HFFc6 (cell line): ENCODE results near the gene CSNK1A1L. TPM values are rescaled to one million over a fixed set of nuclear protein-coding genes. Genes with fewer than 3 reads are reported as not detected.

Source experiments
- DNase-seq: peaks from one replicate; pipeline ENCODE4 v3.0.0-alpha.2; 2018
- H3K27ac Mint-ChIP-seq: 2 replicates; pipeline ENCODE4 v1.8.0; 2020; ENCODE audit warnings: mild to moderate bottlenecking, mixed read lengths
- H3K27me3 Mint-ChIP-seq: 2 replicates; pipeline ENCODE4 v1.8.0; 2021; ENCODE audit warnings: mild to moderate bottlenecking, moderate library complexity, mixed read lengths; ENCODE audit not compliant: insufficient read depth
- H3K36me3 Mint-ChIP-seq: 2 replicates; pipeline ENCODE4 v1.8.0; 2021; ENCODE audit warnings: low read depth, mixed read lengths
- H3K4me1 Mint-ChIP-seq: 2 replicates; pipeline ENCODE4 v1.8.0; 2020; ENCODE audit warnings: low read depth, mixed read lengths
- H3K4me3 Mint-ChIP-seq: 2 replicates; pipeline ENCODE4 v1.8.0; 2020; ENCODE audit warnings: mild to moderate bottlenecking, moderate library complexity, mixed read lengths
- H3K9me3 Mint-ChIP-seq: 2 replicates; pipeline ENCODE4 v1.8.0; 2020; ENCODE audit warnings: mild to moderate bottlenecking, mixed read lengths
- CTCF ChIP-seq: fragments of 200-600 bp; sonication (generic); IDR thresholded peaks from 2 replicates; pipeline ENCODE4 v1.5.0; 2021; ENCODE audit warnings: antibody characterized with exemption, mild to moderate bottlenecking
- total RNA-seq, 6 experiments: library from RNA; stranded (reverse); fragmentation: NEBNext Ultra II Directional; extraction: Animal tissue kit (Norgen Biotek cat#: 25700); gene quantifications; 2 replicates in 1 of 6; 3 replicates in 5 of 6; pipeline ENCODE4 v1.2.3, GENCODE V29; 2021

The CSNK1A1L gene
- total RNA-seq, 6 experiments from 2014 or later: not detected

GRCh38 chr13:37123337-37123736 is 17.9 kb upstream of the CSNK1A1L start:
- Mint-ChIP-seq H3K9me3 (no peaks in the 10 kb centered on the region), H3K36me3 (no peaks in the 10 kb centered on the region), H3K4me1 (peaks cover 21% of the 10 kb centered on the region), H3K4me3 (no peak overlapping the region), H3K27me3 (no peaks in the 10 kb centered on the region), H3K27ac (no peak overlapping the region)
- no peak for TF ChIP-seq CTCF
- no peak for DNase-seq

GRCh38 chr13:37118016-37118415 is 12.6 kb upstream of the CSNK1A1L start:
- no peaks in the 10 kb centered on the region for H3K27me3 Mint-ChIP-seq
- DNase-seq: no peak
- no peaks in the 10 kb centered on the region for H3K36me3 Mint-ChIP-seq
- H3K4me3 Mint-ChIP-seq: no peak overlapping the region
- no peaks in the 10 kb centered on the region for H3K9me3 Mint-ChIP-seq
- no peak overlapping the region for H3K27ac Mint-ChIP-seq
- TF ChIP-seq CTCF: no peak
- H3K4me1 Mint-ChIP-seq: no peaks in the 10 kb centered on the region

GRCh38 chr13:37114250-37114649 is 8.8 kb upstream of the CSNK1A1L start:
- no peak overlapping the region for H3K27ac Mint-ChIP-seq
- no peak overlapping the region for H3K4me3 Mint-ChIP-seq
- no peaks in the 10 kb centered on the region for H3K9me3 Mint-ChIP-seq
- DNase-seq: no peak
- H3K36me3 Mint-ChIP-seq: no peaks in the 10 kb centered on the region
- peaks cover 14% of the 10 kb centered on the region for H3K4me1 Mint-ChIP-seq
- H3K27me3 Mint-ChIP-seq: no peaks in the 10 kb centered on the region
- no peak for TF ChIP-seq CTCF

- Mint-ChIP-seq H3K4me3 (no peak overlapping the region), H3K36me3 (no peaks in the 10 kb centered on the region), H3K9me3 (no peaks in the 10 kb centered on the region), H3K4me1 (peaks cover 16% of the 10 kb centered on the region), H3K27ac (no peak overlapping the region), H3K27me3 (no peaks in the 10 kb centered on the region)
- no peak for DNase-seq
- no peak for TF ChIP-seq CTCF
Observed at GRCh38 chr13:37113534-37113933, 8.1 kb upstream of the CSNK1A1L start.

GRCh38 chr13:37109051-37109678 is 3.7 kb upstream of the CSNK1A1L start:
- Mint-ChIP-seq H3K9me3 (no peaks in the 10 kb centered on the region), H3K4me1 (peaks cover 16% of the 10 kb centered on the region), H3K27me3 (no peaks in the 10 kb centered on the region), H3K27ac (no peak overlapping the region), H3K36me3 (no peaks in the 10 kb centered on the region), H3K4me3 (no peak overlapping the region)
- DNase-seq: peak; percentile 57
- peak; percentile 90 for TF ChIP-seq CTCF

GRCh38 chr13:37107868-37108267 is 2.4 kb upstream of the CSNK1A1L start:
- H3K27me3 Mint-ChIP-seq: no peaks in the 10 kb centered on the region; the same call in 1 of the 2 replicates
- no peak overlapping the region for H3K4me3 Mint-ChIP-seq
- no peak for TF ChIP-seq CTCF
- H3K9me3 Mint-ChIP-seq: no peaks in the 10 kb centered on the region
- H3K4me1 Mint-ChIP-seq: peaks cover 15% of the 10 kb centered on the region
- no peak overlapping the region for H3K27ac Mint-ChIP-seq
- H3K36me3 Mint-ChIP-seq: no peaks in the 10 kb centered on the region
- no peak for DNase-seq
